Uterus (tissue), 2 donors: Measurements from ENCODE around the gene TMBIM1.

Source experiments
- CTCF ChIP-seq, 4 experiments: fragments of 200-600 bp in 2 of 4; fragments of 450-650 bp in 2 of 4; sonication (generic) in 2 of 4; IDR thresholded peaks; one replicate each; pipeline ENCODE4 v1.5.1; 2016 to 2019; ENCODE audit warnings: antibody characterized with exemption in 4 of 4, mild to moderate bottlenecking in 2 of 4, moderate library complexity in 1 of 4
- POLR2A ChIP-seq, 2 donors: fragments of 450-650 bp; IDR thresholded peaks; one replicate each; pipeline ENCODE4 v1.6.1; 2016; ENCODE audit warnings: antibody characterized with exemption in 2 of 2, mild to moderate bottlenecking in 1 of 2, moderate library complexity in 1 of 2

GRCh38 chr2:218291318-218292047, 820 bp downstream of the TMBIM1 start:
- no peak for TF ChIP-seq POLR2A (IDR thresholded peaks at IDR 0.05)
- TF ChIP-seq CTCF (IDR thresholded peaks at IDR 0.05): no peak
